Activated naive CD4-positive, alpha-beta T cell treated with anti-CD3 and anti-CD28 coated beads for 36 hours (primary cell): Measurements from ENCODE around the gene PAPPA. TPM values are rescaled to one million over a fixed set of nuclear protein-coding genes. Genes with fewer than 3 reads are reported as not detected.

Experiments
- CTCF ChIA-PET: fragments of 350-600 bp; sonication (Branson Sonifier 250); formaldehyde crosslinking; loops from one replicate; lab custom pipeline; 2021; ENCODE audit warnings: antibody characterized with exemption; lab: Charles Lee
- DNase-seq: peaks from one replicate; pipeline ENCODE4 v3.0.0-alpha.2; 2020
- H3K27ac Mint-ChIP-seq: one replicate; pipeline ENCODE4 v1.8.0; 2021; ENCODE audit warnings: mild to moderate bottlenecking, mixed read lengths
- H3K27me3 Mint-ChIP-seq: one replicate; pipeline ENCODE4 v1.8.0; 2021; ENCODE audit warnings: low read depth, mixed read lengths
- H3K36me3 Mint-ChIP-seq: one replicate; pipeline ENCODE4 v1.8.0; 2021; ENCODE audit warnings: low read depth, mixed read lengths
- H3K4me1 Mint-ChIP-seq: one replicate; pipeline ENCODE4 v1.8.0; 2021; ENCODE audit warnings: low read depth, mixed read lengths
- H3K4me3 Mint-ChIP-seq: one replicate; pipeline ENCODE4 v1.8.0; 2021; ENCODE audit warnings: mild to moderate bottlenecking, moderate library complexity, mixed read lengths
- H3K9me3 Mint-ChIP-seq: one replicate; pipeline ENCODE4 v1.8.0; 2021; ENCODE audit warnings: mixed read lengths
- intact Hi-C: fragments of 100-400 bp; cut with micrococcal nuclease; formaldehyde crosslinking; loops from one replicate; pipeline ENCODE4 v1.15.1; 2023
- total RNA-seq, 2 experiments: library from RNA; stranded (reverse); gene quantifications; one replicate each; pipeline ENCODE4 v1.2.3, GENCODE V29; 2021

Gene PAPPA
- total RNA-seq, 2 experiments from 2014 or later: not detected

DNA sequence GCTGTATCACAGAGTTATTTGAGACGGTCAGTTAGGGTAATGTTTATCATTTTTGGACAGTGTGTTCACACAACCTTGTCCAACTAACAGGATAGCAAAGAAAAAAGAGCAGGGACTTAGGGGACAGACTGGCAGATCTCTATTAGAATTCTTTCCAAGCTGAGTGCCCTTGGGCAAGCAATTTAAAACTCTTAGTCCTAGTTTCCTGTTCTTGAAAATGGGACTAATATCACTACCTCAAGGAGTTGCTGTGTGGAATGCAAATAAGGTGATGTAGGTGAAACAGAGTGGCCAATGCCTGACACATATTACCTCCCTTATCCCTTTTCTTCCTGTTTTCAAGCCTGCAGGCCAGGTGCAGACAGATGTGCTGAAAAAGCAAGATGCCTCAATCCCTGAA is 186.7 kb downstream of the PAPPA start:
- no peaks in the 10 kb centered on the region for H3K36me3 Mint-ChIP-seq
- CTCF ChIA-PET: no interaction called here
- intact Hi-C loops: no loop called here
- H3K4me1 Mint-ChIP-seq: no peaks in the 10 kb centered on the region
- no peaks in the 10 kb centered on the region for H3K9me3 Mint-ChIP-seq
- peaks cover 5% of the 10 kb centered on the region for H3K27me3 Mint-ChIP-seq
- no peak overlapping the region for H3K27ac Mint-ChIP-seq
- no peak overlapping the region for H3K4me3 Mint-ChIP-seq
- no peak for DNase-seq

DNA sequence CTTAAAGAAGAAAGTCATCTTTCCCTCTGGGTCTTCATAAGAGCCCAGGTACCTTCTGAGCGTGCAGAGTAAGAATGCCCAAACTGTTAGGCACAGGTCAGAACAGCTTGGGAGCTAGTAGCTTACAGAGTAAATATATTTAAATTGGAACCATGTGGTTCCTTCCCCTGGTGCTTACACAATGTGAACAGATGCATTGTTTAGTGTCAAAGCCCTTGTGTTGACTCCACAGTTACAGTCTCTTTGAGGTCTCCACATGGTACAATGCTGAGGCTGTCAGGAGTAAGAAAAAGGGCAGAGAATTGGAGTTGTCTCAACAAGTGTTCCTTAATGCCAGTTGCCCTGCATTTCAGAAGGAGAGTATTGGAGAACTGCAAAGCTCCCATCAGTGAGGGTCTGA is 188.5 kb downstream of the PAPPA start:
- Mint-ChIP-seq H3K9me3 (no peaks in the 10 kb centered on the region), H3K36me3 (no peaks in the 10 kb centered on the region), H3K27me3 (peaks cover 5% of the 10 kb centered on the region), H3K27ac (no peak overlapping the region), H3K4me1 (no peaks in the 10 kb centered on the region), H3K4me3 (no peak overlapping the region)
- CTCF ChIA-PET: no interaction called here
- no peak for DNase-seq
- intact Hi-C loops: no loop called here

DNA sequence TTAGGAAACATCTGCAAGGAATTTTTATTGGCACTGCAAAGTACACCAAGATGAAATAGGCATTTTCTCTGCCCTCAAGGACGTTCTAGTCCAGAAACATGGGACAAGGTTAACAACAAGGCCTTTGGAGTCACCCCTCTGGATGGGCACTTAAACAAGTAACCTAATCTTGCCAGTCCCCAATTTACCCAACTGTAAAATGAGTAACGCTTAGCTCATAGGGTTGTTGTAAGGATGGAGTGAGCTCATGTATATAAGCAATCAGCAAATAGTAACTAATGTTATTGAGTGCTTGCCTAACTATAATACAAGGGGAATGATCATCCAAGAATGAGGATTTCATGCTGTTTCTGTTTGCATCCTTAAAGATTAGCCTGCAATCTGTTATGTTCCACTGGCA is 189.3 kb downstream of the PAPPA start:
- H3K4me1 Mint-ChIP-seq: no peaks in the 10 kb centered on the region
- no peak overlapping the region for H3K4me3 Mint-ChIP-seq
- no peaks in the 10 kb centered on the region for H3K36me3 Mint-ChIP-seq
- H3K27ac Mint-ChIP-seq: no peak overlapping the region
- CTCF ChIA-PET: no interaction called here
- no peak for DNase-seq
- H3K9me3 Mint-ChIP-seq: no peaks in the 10 kb centered on the region
- peaks cover 2% of the 10 kb centered on the region for H3K27me3 Mint-ChIP-seq
- intact Hi-C loops: no loop called here

DNA sequence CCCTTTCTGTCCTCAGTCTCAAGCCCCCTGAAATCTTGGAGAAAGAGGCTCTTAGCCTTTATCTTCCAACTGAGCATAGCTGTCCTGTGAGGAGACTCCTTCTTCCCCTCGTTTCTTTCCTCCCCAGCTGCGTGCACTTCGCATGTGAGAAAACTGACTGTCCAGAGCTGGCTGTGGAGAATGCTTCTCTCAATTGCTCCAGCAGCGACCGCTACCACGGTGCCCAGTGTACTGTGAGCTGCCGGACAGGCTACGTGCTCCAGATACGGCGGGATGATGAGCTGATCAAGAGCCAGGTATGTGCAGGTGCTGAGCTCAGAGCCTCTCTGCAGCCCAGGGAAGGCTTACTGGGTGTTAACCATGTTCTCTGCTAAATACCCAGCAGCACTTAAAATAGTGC is 190.8 kb downstream of the PAPPA start:
- intact Hi-C loops: no loop called here
- H3K36me3 Mint-ChIP-seq: no peaks in the 10 kb centered on the region
- H3K9me3 Mint-ChIP-seq: no peaks in the 10 kb centered on the region
- no peak overlapping the region for H3K4me3 Mint-ChIP-seq
- DNase-seq: no peak
- peaks cover 2% of the 10 kb centered on the region for H3K27me3 Mint-ChIP-seq
- H3K4me1 Mint-ChIP-seq: no peaks in the 10 kb centered on the region
- no peak overlapping the region for H3K27ac Mint-ChIP-seq
- CTCF ChIA-PET: no interaction called here

DNA sequence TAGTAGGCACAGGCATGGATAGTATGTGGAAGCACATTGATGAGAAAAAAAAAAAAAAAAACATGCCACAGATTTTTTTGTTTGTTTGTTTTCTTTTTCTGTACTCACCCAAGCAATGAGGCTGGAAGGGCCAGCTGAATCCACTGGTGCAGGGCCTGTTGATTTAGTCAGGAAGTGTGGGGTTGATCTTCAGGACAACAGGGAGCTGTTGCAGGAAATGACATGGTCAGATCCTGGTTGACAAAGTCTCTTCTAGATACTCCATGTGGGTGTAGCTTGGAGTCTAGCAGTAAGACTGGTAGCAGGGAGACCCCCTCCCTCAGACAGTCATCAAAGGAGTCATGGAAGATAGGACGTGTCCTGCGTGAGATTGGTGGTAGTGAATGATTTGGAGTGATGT is 191.8 kb downstream of the PAPPA start:
- Mint-ChIP-seq H3K27ac (no peak overlapping the region), H3K4me3 (no peak overlapping the region), H3K9me3 (no peaks in the 10 kb centered on the region), H3K4me1 (no peaks in the 10 kb centered on the region), H3K27me3 (peaks cover 2% of the 10 kb centered on the region), H3K36me3 (no peaks in the 10 kb centered on the region)
- no peak for DNase-seq
- CTCF ChIA-PET: no interaction called here
- intact Hi-C loops: no loop called here

DNA sequence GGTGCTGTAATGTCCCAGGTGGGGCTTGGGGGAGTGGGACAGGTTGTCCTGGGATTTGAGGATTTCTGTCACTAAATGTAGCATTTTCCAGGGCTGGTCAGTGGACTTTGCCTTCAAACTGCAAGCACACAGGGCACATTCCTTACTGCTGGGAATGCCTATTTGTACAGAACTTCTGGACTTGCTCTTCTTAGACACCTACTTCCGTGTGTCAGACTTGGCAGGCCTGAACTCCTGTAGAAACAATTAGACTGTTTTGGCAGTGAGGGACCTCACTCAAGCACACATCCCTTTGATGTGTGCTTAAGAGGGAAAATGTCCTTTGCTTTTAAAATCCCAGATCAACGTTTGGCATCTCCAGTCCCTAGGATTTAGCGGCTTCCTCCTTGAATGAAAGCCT is 192.2 kb downstream of the PAPPA start:
- intact Hi-C loops: no loop called here
- CTCF ChIA-PET: no interaction called here
- Mint-ChIP-seq H3K9me3 (no peaks in the 10 kb centered on the region), H3K27ac (no peak overlapping the region), H3K27me3 (peaks cover 2% of the 10 kb centered on the region), H3K4me1 (no peaks in the 10 kb centered on the region), H3K4me3 (no peak overlapping the region), H3K36me3 (no peaks in the 10 kb centered on the region)
- DNase-seq: no peak

DNA sequence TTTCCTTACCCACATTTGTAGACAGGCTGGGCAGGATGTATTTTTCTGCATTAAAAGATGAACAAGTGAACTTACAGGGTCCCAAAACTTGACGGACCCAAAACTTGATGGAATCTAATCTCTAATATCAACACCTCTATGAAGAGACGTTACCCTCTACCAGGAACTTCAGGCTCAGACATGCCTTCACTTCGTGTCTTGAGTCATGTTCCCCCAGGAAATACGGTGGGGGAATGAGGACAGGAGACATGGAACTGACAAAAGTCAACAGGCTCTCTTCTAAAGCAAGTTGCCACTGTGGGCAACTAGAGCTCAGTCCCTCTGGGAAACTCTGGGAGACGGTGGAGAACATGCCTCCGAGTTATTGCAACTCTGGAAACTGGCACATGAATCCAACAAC is 196.1 kb downstream of the PAPPA start:
- Mint-ChIP-seq H3K27me3 (peaks cover 3% of the 10 kb centered on the region), H3K9me3 (no peaks in the 10 kb centered on the region), H3K36me3 (no peaks in the 10 kb centered on the region), H3K4me3 (no peak overlapping the region), H3K27ac (no peak overlapping the region), H3K4me1 (no peaks in the 10 kb centered on the region)
- DNase-seq: no peak
- CTCF ChIA-PET: no interaction called here
- intact Hi-C loops: no loop called here

DNA sequence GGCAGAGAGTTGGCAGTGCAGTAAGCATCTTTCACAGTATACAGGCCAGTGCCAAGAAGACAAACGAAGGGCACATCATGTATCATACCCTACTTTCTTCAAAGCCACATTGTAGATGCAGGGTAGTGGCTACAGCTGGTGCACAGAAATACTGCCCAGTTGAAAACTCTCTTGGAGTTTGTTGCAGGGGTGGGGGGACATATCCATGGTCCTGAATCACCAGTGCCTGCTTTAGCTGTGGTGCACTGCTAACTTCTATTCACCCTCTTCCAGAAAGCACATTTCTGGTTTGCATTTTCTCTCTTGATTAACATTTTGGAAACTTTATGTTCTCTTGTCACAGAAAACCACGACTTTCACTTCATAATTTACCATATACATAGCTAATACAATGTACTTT is 196.6 kb downstream of the PAPPA start:
- Mint-ChIP-seq H3K9me3 (no peaks in the 10 kb centered on the region), H3K27ac (no peak overlapping the region), H3K4me1 (no peaks in the 10 kb centered on the region), H3K4me3 (no peak overlapping the region), H3K36me3 (no peaks in the 10 kb centered on the region), H3K27me3 (peaks cover 6% of the 10 kb centered on the region)
- CTCF ChIA-PET: no interaction called here
- intact Hi-C loops: no loop called here
- no peak for DNase-seq

DNA sequence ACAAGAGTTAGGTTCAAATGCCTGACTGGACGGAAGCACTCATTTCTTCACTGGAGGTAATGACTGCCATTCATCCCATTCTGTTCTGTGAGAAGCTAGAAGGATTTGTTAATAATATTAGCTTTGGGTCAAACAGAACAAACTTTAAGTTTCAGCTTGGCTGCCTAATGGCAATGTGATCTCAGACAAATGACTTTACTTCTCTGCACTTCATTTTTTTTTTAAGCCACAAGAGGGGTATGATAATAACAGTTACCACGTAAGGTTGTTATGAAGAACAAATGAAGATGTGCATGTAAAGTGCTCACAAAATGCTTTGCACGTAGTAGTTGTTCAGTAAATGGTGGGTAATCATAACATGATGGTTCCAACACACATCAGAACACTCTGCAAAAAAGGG is 199.4 kb downstream of the PAPPA start:
- intact Hi-C loops: no loop called here
- no peak overlapping the region for H3K27ac Mint-ChIP-seq
- no peaks in the 10 kb centered on the region for H3K4me1 Mint-ChIP-seq
- H3K4me3 Mint-ChIP-seq: no peak overlapping the region
- no peaks in the 10 kb centered on the region for H3K9me3 Mint-ChIP-seq
- H3K36me3 Mint-ChIP-seq: no peaks in the 10 kb centered on the region
- H3K27me3 Mint-ChIP-seq: peaks cover 6% of the 10 kb centered on the region
- DNase-seq: no peak
- CTCF ChIA-PET: interaction anchor here (0.7 kb wide), 1 partner anchor 894 kb away, joined by 4 read pairs; no protein-coding TSS in a partner anchor

DNA sequence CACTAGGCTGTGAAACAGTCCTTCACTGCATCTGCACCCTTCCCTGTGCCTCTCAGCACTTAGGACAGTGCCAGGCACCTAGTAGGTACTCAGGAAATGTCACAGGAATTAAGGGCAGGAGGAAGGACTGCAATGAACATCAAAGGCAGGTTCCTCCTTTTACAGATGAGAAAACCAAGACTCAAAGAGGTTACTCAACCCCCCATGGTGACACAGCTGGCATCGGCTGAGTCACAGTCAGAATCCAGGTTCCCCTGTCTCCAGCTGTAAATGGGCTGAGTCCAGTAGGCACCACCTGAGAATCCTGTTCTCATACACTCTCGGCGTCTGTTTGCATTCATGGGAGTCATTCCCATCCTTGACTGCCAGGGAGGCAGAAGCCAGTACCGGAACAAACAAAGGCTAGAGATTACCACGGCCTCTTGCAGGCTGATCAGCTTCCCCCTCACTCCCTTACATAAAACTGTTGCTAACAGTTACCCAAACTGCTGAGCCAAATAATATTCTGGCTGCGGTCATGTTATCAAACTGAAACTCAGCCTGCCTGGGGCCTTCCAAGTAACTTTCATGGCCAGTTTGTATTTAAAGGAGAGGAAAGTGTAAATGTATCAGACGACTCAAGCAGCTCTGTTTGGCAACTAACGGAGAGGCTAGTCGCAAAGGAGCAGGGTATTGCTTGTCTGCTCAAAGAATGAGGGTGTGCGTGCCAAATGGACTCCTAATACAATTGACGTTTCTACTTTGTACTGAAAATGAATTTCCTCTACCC is 201.7 kb downstream of the PAPPA start:
- peaks cover 6% of the 10 kb centered on the region for H3K27me3 Mint-ChIP-seq
- no peaks in the 10 kb centered on the region for H3K36me3 Mint-ChIP-seq
- H3K4me1 Mint-ChIP-seq: no peaks in the 10 kb centered on the region
- CTCF ChIA-PET: no interaction called here
- no peak overlapping the region for H3K4me3 Mint-ChIP-seq
- intact Hi-C loops: no loop called here
- no peak for DNase-seq
- no peaks in the 10 kb centered on the region for H3K9me3 Mint-ChIP-seq
- no peak overlapping the region for H3K27ac Mint-ChIP-seq

DNA sequence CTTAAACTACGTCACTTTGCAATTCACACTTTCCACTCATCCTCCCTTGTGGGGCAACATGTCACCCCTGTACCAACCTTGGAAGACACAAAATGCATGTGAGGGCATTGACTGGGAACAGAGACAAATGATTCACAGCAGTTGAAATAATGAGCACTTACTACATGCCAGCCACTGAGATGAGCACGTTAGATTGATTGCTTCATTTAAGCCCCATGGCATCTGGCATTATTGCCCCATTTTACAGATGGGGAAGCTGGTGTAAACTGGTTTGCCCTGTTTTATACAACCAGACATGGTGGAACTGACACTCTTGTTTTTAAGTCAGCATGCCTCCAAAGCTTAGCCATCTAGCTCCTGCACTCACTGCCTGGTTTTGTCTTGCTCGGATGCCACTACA is 204.7 kb downstream of the PAPPA start:
- H3K27me3 Mint-ChIP-seq: peaks cover 6% of the 10 kb centered on the region
- no peaks in the 10 kb centered on the region for H3K36me3 Mint-ChIP-seq
- no peak overlapping the region for H3K4me3 Mint-ChIP-seq
- intact Hi-C loops: no loop called here
- CTCF ChIA-PET: no interaction called here
- DNase-seq: no peak
- H3K4me1 Mint-ChIP-seq: no peaks in the 10 kb centered on the region
- no peaks in the 10 kb centered on the region for H3K9me3 Mint-ChIP-seq
- no peak overlapping the region for H3K27ac Mint-ChIP-seq

DNA sequence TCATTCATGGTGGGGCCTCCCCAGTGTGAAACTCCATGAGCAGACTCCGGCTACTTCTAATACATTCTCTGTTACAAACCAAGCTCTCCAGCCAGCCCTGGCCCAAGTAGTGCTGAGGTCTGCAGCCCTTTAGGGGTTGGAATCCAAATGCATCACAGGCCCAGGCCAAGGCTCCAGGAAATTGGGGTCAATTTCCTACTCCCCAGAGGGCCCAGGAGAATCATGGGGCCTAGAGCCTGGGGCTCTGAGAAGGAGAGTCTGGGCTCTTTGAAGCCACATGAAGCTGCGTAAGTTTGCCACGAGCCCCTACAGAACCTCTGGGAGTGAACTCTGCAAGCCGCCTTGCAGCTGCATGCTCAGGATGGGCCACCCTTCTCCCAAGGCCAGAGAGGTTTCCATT is 206.4 kb downstream of the PAPPA start:
- H3K4me3 Mint-ChIP-seq: no peak overlapping the region
- H3K36me3 Mint-ChIP-seq: no peaks in the 10 kb centered on the region
- CTCF ChIA-PET: no interaction called here
- H3K9me3 Mint-ChIP-seq: no peaks in the 10 kb centered on the region
- peaks cover under 1% of the 10 kb centered on the region for H3K27me3 Mint-ChIP-seq
- no peaks in the 10 kb centered on the region for H3K4me1 Mint-ChIP-seq
- no peak for DNase-seq
- no peak overlapping the region for H3K27ac Mint-ChIP-seq
- intact Hi-C loops: no loop called here

DNA sequence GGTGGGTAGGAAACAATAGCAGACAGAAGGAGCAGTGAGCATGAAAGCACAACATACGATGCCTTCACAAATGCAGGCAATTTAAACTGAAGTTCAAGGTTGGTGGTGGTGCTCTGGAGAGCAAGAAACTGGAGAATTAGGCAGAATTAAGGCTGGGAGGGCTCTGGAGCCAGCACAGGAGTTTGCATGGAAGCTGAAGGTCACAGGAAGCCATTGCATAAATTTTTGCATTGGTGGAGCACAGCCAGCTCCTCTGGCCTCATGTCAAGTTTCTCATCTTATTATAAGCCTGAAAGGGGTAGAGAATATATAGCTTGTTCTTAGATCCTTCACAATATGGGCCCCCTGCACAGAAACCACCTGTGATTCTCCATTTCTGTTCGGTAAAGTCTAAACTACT is 207.4 kb downstream of the PAPPA start:
- DNase-seq: no peak
- H3K27me3 Mint-ChIP-seq: no peaks in the 10 kb centered on the region
- no peak overlapping the region for H3K27ac Mint-ChIP-seq
- no peaks in the 10 kb centered on the region for H3K4me1 Mint-ChIP-seq
- intact Hi-C loops: no loop called here
- no peaks in the 10 kb centered on the region for H3K9me3 Mint-ChIP-seq
- CTCF ChIA-PET: no interaction called here
- H3K4me3 Mint-ChIP-seq: no peak overlapping the region
- H3K36me3 Mint-ChIP-seq: no peaks in the 10 kb centered on the region
